Measurements from ENCODE around the gene FGF3.

GRCh38 chr11:69771466-69771865 is 47.8 kb downstream of the FGF3 start:
- TF ChIP-seq POLR2AphosphoS5 (IDR thresholded peaks at IDR 0.05): no peak
- TF ChIP-seq CTCF (IDR thresholded peaks at IDR 0.05): no peak
- TF ChIP-seq POLR2A (IDR thresholded peaks at IDR 0.05): no peak

All from stomach (tissue), 4 donors.